Measurements from ENCODE around the gene HS1BP3.
A peak's percentile ranks its signal among the peaks of the same experiment; 100 is the strongest.

The HS1BP3 gene

DNA sequence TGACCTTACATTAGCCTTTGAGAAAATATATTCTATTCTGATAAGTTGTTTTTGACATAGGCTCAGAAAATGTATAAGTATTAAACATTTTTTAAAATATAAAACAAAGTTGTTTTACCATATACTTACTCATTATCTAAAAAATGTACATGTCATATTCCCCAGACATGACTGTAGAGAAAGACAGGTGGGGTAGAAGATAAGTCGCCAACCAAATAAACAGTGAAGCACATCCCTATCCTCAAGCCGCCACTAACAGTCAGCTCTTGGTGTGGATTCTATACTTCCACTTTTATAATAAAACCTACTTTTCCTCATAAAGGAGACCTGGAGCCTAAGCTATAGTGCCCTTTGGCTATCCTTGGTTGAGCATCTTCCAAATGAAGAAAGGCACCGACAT lies 42.4 kb upstream of the HS1BP3 start:
- DNase-seq, result no peak
- Histone ChIP-seq H2AK5ac (ENCODE audit: low read length) (no peak overlapping the region), H3K27me3 (ENCODE audit: insufficient read depth, low read length) (no peaks in the 10 kb centered on the region), H2BK5ac (ENCODE audit: low read depth, low read length, poor library complexity) (no peak overlapping the region), H3K9ac (ENCODE audit: low read length) (no peak overlapping the region), H3K79me1 (ENCODE audit: low read length) (no peaks in the 10 kb centered on the region), H3K18ac (ENCODE audit: low read length) (no peak overlapping the region), H3K36me3 (ENCODE audit: control insufficient read depth in 1 of 2, insufficient read depth in 2 of 2, low read length in 2 of 2) (peaks cover 0 to 1% of the 10 kb centered on the region in 2 experiments), H3K9me3 (ENCODE audit: insufficient read depth, low read depth, low read length) (no peaks in the 10 kb centered on the region), H4K12ac (ENCODE audit: low read depth, low read length) (no peak overlapping the region), H2BK12ac (ENCODE audit: low read length) (no peak overlapping the region), H2BK120ac (ENCODE audit: insufficient read depth, low read length, poor library complexity) (no peak overlapping the region), H3K4me2 (ENCODE audit: low read length) (no peak overlapping the region), H3K79me2 (ENCODE audit: control insufficient read depth, insufficient read depth, low read length, poor library complexity) (no peaks in the 10 kb centered on the region), H3K14ac (ENCODE audit: low read length) (no peak overlapping the region), H3K23ac (ENCODE audit: low read length) (no peak overlapping the region), H3K4me3 (ENCODE audit: low read depth, low read length) (no peak overlapping the region), H3K27ac (ENCODE audit: low read depth, low read length) (no peak overlapping the region), H3K4ac (ENCODE audit: low read depth, low read length) (no peak overlapping the region), H4K8ac (ENCODE audit: low read depth, low read length) (no peak overlapping the region), H3K4me1 (ENCODE audit: control insufficient read depth in 1 of 2, insufficient read depth in 2 of 2, low read length in 2 of 2) (no peaks in the 10 kb centered on the region), H4K91ac (ENCODE audit: low read depth, low read length) (no peak overlapping the region), H2AFZ (ENCODE audit: insufficient read depth, low read length, poor library complexity) (no peak overlapping the region)
- no CpG with 5 or more reads among the region's 3 CpGs for whole genome bisulfite sequencing (ENCODE audit: extremely low coverage, insufficient coverage, insufficient read length)

DNA sequence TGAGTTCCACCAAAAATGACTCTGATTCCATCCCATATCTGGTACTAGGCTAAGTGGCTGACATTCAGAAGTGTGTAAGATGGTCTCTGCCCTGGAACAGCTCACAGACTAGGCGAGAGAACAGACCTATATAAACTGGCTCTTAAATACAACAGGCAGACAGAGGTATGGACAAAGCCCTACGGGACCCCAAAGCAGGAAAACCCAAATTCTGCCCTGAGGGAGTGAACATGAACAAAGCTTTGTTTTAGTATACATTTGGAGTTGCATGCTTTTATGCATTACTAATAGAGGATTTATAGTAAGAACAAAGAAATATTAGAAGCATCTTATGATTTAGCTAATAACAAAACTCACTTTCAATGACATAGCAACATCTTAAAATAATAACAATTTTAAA lies 41.2 kb upstream of the HS1BP3 start:
- no peak overlapping the region for H2BK12ac ChIP-seq (ENCODE audit: low read length)
- no peak overlapping the region for H3K18ac ChIP-seq (ENCODE audit: low read length)
- no peaks in the 10 kb centered on the region for H3K27me3 ChIP-seq (ENCODE audit: insufficient read depth, low read length)
- H3K14ac ChIP-seq (ENCODE audit: low read length), result no peak overlapping the region
- no peak overlapping the region for H2AK5ac ChIP-seq (ENCODE audit: low read length)
- no peak overlapping the region for H3K9ac ChIP-seq (ENCODE audit: low read length)
- H2AFZ ChIP-seq (ENCODE audit: insufficient read depth, low read length, poor library complexity), result no peak overlapping the region
- no peaks in the 10 kb centered on the region for H3K4me1 ChIP-seq (ENCODE audit: control insufficient read depth in 1 of 2, insufficient read depth in 2 of 2, low read length in 2 of 2)
- no peak overlapping the region for H4K8ac ChIP-seq (ENCODE audit: low read depth, low read length)
- no peak for DNase-seq
- no peak overlapping the region for H2BK5ac ChIP-seq (ENCODE audit: low read depth, low read length, poor library complexity)
- no peak overlapping the region for H2BK120ac ChIP-seq (ENCODE audit: insufficient read depth, low read length, poor library complexity)
- no peaks in the 10 kb centered on the region for H3K79me1 ChIP-seq (ENCODE audit: low read length)
- no peaks in the 10 kb centered on the region for H3K79me2 ChIP-seq (ENCODE audit: control insufficient read depth, insufficient read depth, low read length, poor library complexity)
- no peak overlapping the region for H4K91ac ChIP-seq (ENCODE audit: low read depth, low read length)
- H3K27ac ChIP-seq (ENCODE audit: low read depth, low read length), result no peak overlapping the region
- H3K23ac ChIP-seq (ENCODE audit: low read length), result peak overlapping the region; percentile 46
- H3K36me3 ChIP-seq (ENCODE audit: control insufficient read depth in 1 of 2, insufficient read depth in 2 of 2, low read length in 2 of 2), result peaks cover 0 to 5% of the 10 kb centered on the region in 2 experiments
- no peak overlapping the region for H3K4ac ChIP-seq (ENCODE audit: low read depth, low read length)
- no peak overlapping the region for H4K12ac ChIP-seq (ENCODE audit: low read depth, low read length)
- no peak overlapping the region for H3K4me2 ChIP-seq (ENCODE audit: low read length)
- no peaks in the 10 kb centered on the region for H3K9me3 ChIP-seq (ENCODE audit: insufficient read depth, low read depth, low read length)
- WGBS (ENCODE audit: extremely low coverage, insufficient coverage, insufficient read length), result no CpG with 5 or more reads among the region's 2 CpGs
- no peak overlapping the region for H3K4me3 ChIP-seq (ENCODE audit: low read depth, low read length)

GRCh38 chr2:20691076-20691734 lies 40.3 kb upstream of the HS1BP3 start:
- Histone ChIP-seq H3K9me3 (ENCODE audit: insufficient read depth, low read depth, low read length) (no peaks in the 10 kb centered on the region), H3K79me1 (ENCODE audit: low read length) (no peaks in the 10 kb centered on the region), H4K91ac (ENCODE audit: low read depth, low read length) (no peak overlapping the region), H2BK120ac (ENCODE audit: insufficient read depth, low read length, poor library complexity) (no peak overlapping the region), H3K4me1 (ENCODE audit: control insufficient read depth in 1 of 2, insufficient read depth in 2 of 2, low read length in 2 of 2) (no peaks in the 10 kb centered on the region), H3K27me3 (ENCODE audit: insufficient read depth, low read length) (no peaks in the 10 kb centered on the region), H4K8ac (ENCODE audit: low read depth, low read length) (no peak overlapping the region), H3K14ac (ENCODE audit: low read length) (no peak overlapping the region), H3K4me2 (ENCODE audit: low read length) (no peak overlapping the region), H3K27ac (ENCODE audit: low read depth, low read length) (no peak overlapping the region), H3K36me3 (ENCODE audit: control insufficient read depth in 1 of 2, insufficient read depth in 2 of 2, low read length in 2 of 2) (peaks cover 0 to 5% of the 10 kb centered on the region in 2 experiments), H2BK5ac (ENCODE audit: low read depth, low read length, poor library complexity) (no peak overlapping the region), H2BK12ac (ENCODE audit: low read length) (no peak overlapping the region), H3K79me2 (ENCODE audit: control insufficient read depth, insufficient read depth, low read length, poor library complexity) (no peaks in the 10 kb centered on the region), H3K18ac (ENCODE audit: low read length) (no peak overlapping the region), H3K4me3 (ENCODE audit: low read depth, low read length) (no peak overlapping the region), H4K12ac (ENCODE audit: low read depth, low read length) (no peak overlapping the region), H3K23ac (ENCODE audit: low read length) (no peak overlapping the region), H3K9ac (ENCODE audit: low read length) (no peak overlapping the region), H3K4ac (ENCODE audit: low read depth, low read length) (no peak overlapping the region), H2AK5ac (ENCODE audit: low read length) (no peak overlapping the region), H2AFZ (ENCODE audit: insufficient read depth, low read length, poor library complexity) (no peak overlapping the region)
- DNase-seq, result no peak
- WGBS (ENCODE audit: extremely low coverage, insufficient coverage, insufficient read length), result no CpG with 5 or more reads among the region's 6 CpGs

- H3K4me1 ChIP-seq (ENCODE audit: control insufficient read depth in 1 of 2, insufficient read depth in 2 of 2, low read length in 2 of 2), result no peaks in the 10 kb centered on the region
- no peaks in the 10 kb centered on the region for H3K79me2 ChIP-seq (ENCODE audit: control insufficient read depth, insufficient read depth, low read length, poor library complexity)
- no peak overlapping the region for H3K18ac ChIP-seq (ENCODE audit: low read length)
- H3K36me3 ChIP-seq (ENCODE audit: control insufficient read depth in 1 of 2, insufficient read depth in 2 of 2, low read length in 2 of 2), result peaks cover 0 to 7% of the 10 kb centered on the region in 2 experiments
- no peak overlapping the region for H2BK120ac ChIP-seq (ENCODE audit: insufficient read depth, low read length, poor library complexity)
- no peak overlapping the region for H3K9ac ChIP-seq (ENCODE audit: low read length)
- no peaks in the 10 kb centered on the region for H3K79me1 ChIP-seq (ENCODE audit: low read length)
- no peaks in the 10 kb centered on the region for H3K27me3 ChIP-seq (ENCODE audit: insufficient read depth, low read length)
- H2AK5ac ChIP-seq (ENCODE audit: low read length), result no peak overlapping the region
- H3K9me3 ChIP-seq (ENCODE audit: insufficient read depth, low read depth, low read length), result no peaks in the 10 kb centered on the region
- no peak overlapping the region for H2AFZ ChIP-seq (ENCODE audit: insufficient read depth, low read length, poor library complexity)
- no CpG with 5 or more reads among the region's 11 CpGs for WGBS (ENCODE audit: extremely low coverage, insufficient coverage, insufficient read length)
- H3K14ac ChIP-seq (ENCODE audit: low read length), result no peak overlapping the region
- H3K23ac ChIP-seq (ENCODE audit: low read length), result no peak overlapping the region
- H4K12ac ChIP-seq (ENCODE audit: low read depth, low read length), result no peak overlapping the region
- no peak overlapping the region for H4K91ac ChIP-seq (ENCODE audit: low read depth, low read length)
- H3K4me3 ChIP-seq (ENCODE audit: low read depth, low read length), result no peak overlapping the region
- H2BK12ac ChIP-seq (ENCODE audit: low read length), result no peak overlapping the region
- DNase-seq, result no peak
- no peak overlapping the region for H3K4me2 ChIP-seq (ENCODE audit: low read length)
- no peak overlapping the region for H2BK5ac ChIP-seq (ENCODE audit: low read depth, low read length, poor library complexity)
- H4K8ac ChIP-seq (ENCODE audit: low read depth, low read length), result no peak overlapping the region
- H3K4ac ChIP-seq (ENCODE audit: low read depth, low read length), result no peak overlapping the region
- no peak overlapping the region for H3K27ac ChIP-seq (ENCODE audit: low read depth, low read length)
Measured at GRCh38 chr2:20689428-20690264, 38.7 kb upstream of the HS1BP3 start.
